ENCODE results near the gene BICDL2. TPM values are rescaled to one million over a fixed set of nuclear protein-coding genes. Genes with fewer than 3 reads are reported as not detected.

BICDL2 gene
- total and polyA plus RNA-seq, 9 of the 15 experiments (the other 6 are each of a cell fraction or from before 2014, with no cell fraction given) = 0.09 to 0.28 (median 0.09) TPM; not detected in 6

- TF ChIP-seq ZBTB40 (IDR thresholded peaks at IDR 0.05) (0 out of 2 replicates have a peak, but pooled peaks have one; percentile 20), ZBTB40 (CRISPR knock-in tag; IDR thresholded peaks at IDR 0.05) (no peak), NRF1 (conservative IDR thresholded peaks at IDR 0.05 in 1 of 2, IDR thresholded peaks at IDR 0.05 in 1 of 2) (peak; percentile 95 to 96), NFATC3 (IDR thresholded peaks at IDR 0.05) (no peak), CBFA2T2 (conservative IDR thresholded peaks at IDR 0.05) (no peak), UBTF (IDR thresholded peaks at IDR 0.05; ENCODE audit: borderline replicate concordance in 1 of 2, low read depth in 2 of 2, low read length in 2 of 2) (no peak), OTX1 (CRISPR knock-in tag; IDR thresholded peaks at IDR 0.05) (no peak), ATF7 (IDR thresholded peaks at IDR 0.05) (peak; percentile 78), ZNF24 (IDR thresholded peaks at IDR 0.05) (no peak), ZNF592 (IDR thresholded peaks at IDR 0.05) (no peak), ZNF644 (tag; IDR thresholded peaks at IDR 0.05; ENCODE audit: low read depth) (no peak), PHF21A (IDR thresholded peaks at IDR 0.05; ENCODE audit: borderline replicate concordance, low read depth) (peak; percentile 86; the same call in 1 of the 2 replicates), MED1 (CRISPR knock-in tag; IDR thresholded peaks at IDR 0.05; ENCODE audit: borderline replicate concordance) (no peak)
Observed at GRCh38 chr16:3003582-3004270, 33.0 kb downstream of the BICDL2 start (continued).

Data from K562 (cell line).